Mucosa of gallbladder (tissue), 1 donor: Measurements from ENCODE around the gene UQCR10. TPM values are rescaled to one million over a fixed set of nuclear protein-coding genes. Genes with fewer than 3 reads are reported as not detected.

Experiments
- DNase-seq: peaks from one replicate; pipeline ENCODE4 v3.0.0-alpha.2; 2020; ENCODE audit warnings: low spot score
- total RNA-seq: library from RNA; stranded (reverse); gene quantifications from one replicate; pipeline ENCODE4 v1.2.1, GENCODE V29; 2021
- donor health status: DM: no; HTN: no; CAD: no.

Gene UQCR10
- total RNA-seq, 1 donor from 2014 or later: 106 TPM

- no peak for DNase-seq
Observed at GRCh38 chr22:29762263-29762662, 4.9 kb upstream of the UQCR10 start.

DNA sequence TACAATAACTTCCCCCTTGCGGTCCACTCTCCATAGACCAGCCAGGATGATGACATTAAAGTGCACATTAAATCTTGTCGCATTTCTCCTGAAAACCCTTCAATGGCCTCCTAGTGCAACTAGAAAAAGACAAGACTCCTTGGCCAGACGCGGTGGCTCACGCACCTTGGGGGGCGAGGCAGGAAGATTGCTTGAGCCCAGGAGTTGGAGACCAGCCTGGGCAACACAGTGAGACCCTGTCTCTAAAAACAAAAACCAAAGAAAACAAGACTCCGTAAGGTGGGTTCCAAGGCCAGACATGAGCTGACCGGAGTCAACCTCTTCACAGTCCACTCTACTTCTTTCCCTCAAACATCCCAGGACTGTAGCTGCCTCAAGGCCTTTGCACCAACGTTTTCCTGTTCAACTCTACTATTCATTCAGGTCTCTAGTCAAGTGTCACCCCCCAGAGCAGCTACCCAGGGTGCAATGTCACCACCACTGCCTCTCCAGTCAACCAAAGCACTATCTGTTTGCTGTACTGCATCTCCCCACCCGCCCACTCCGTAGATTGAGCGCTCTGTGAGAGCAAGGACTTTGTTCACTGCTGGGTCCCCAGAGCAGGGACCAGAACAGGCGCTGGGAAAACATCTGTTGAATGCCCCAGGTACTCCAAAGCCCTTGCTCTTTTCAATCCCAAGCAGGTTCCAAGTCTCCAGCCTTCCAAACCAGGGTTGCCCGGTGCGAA lies 1.1 kb upstream of the UQCR10 start:
- DNase-seq: no peak

- DNase-seq: peak; percentile 96
Observed at GRCh38 chr22:29766632-29767170, 468 bp upstream of the UQCR10 start, which contains the start of gene ZMAT5. Gene ZMAT5 (minus strand): TSS chr22:29767007. CDS start chr22:29748544, 18,463 bp downstream.

DNA sequence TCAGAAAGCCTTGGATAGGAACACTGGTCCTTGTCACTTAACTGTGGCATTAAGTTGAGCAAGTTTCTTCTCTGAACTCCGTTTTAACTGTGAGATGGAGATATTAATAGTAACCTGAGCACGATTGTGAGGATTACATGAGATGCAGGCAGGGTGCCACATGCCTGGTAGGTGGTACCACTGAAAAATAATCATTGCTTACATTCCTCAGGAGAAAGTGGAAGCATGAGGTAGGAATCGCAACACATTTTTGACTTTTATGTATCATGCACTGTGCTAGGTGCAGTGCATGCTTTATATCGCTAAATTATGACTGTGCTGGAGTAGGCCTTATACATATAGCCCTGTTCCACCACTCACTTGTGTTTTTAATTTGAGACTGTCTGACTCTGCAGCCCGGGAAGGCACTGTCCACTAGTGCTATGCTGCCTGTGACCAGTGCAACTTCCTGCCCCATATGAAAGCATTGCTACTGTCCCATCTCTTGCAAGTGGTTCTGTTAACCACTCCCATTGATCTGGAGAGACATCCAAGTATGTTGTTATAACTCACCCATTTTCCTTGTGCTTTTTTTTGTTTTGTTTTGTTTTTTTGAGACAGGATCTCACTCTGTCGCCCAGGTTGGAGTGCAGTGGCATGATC lies 1.0 kb downstream of the UQCR10 start:
- DNase-seq: no peak

DNA sequence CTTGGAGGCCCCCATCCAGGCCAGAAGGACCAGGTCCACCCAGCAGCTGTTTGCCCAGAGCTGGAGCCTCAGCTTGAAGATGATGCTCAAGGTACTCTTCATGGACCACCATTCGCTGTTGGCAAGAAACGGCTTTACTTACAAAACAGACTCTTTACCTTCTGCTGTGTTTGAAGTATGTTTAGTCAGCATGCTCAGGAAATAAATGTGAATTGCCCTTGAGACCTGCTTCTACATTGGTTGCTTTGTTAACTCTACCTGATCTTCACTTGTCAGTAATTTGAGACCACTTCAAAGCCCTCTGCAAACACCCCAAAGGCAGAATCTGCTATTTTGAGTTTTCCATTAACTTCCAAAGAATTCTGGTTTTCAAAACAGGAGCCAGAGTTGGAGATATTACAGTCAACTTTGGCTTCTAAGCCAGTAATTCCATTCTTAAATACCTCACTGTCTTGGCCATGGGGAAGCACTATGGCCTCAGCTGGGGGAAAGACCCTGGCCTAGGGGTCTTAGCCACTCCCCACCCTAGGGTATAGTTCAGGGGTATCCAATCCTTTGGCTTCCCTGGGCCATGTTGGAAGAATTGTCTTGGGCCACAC lies 2.7 kb downstream of the UQCR10 start:
- no peak for DNase-seq

GRCh38 chr22:29772170-29772641 lies 5.0 kb downstream of the UQCR10 start:
- no peak for DNase-seq

GRCh38 chr22:29773233-29773632 lies 6.1 kb downstream of the UQCR10 start:
- no peak for DNase-seq

- DNase-seq: no peak
Observed at GRCh38 chr22:29780220-29780619, 13.1 kb downstream of the UQCR10 start.

DNA sequence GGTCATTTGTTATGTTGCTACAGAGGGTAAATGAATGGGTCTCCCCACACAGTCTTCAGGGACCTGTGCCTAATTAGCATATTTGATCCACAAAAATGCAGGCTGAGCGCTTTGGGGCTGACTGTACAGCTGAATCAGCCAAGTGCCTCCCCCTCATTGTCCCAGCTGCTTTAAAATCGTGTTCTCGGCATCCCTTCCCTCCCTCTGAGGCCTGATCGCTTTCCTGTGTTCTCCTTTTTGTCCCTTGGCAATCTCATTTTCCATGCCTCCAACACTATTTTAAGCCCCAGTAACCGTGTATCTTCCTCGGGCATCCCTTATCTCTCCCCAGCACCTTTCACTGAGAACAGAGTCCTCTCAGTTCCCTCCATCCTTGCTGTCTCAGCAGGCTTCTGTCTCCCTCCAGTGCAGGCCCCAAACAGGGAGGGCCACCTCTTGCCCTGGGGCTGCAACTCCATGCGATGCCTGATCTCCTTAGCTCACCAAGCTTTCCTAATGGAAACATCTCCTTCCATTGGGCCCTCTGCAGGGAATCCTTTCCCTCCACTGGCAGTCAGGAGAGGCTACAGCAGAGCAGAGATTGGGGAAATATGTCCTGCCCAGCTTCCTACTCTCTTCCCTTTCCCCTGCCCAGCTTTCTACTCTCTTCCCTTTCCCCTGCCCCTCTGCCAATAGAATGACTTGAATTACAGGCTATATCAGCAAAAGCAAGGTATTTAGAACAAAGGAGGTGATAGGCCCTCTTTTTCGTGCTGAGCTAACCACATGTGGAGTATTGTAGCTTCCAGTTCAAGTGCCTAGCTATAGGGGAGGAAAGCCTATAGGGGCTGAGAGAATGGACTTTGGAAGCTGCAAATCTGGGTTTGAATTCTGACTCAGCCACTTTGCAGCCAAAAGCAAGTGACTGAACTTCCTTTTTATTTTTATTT lies 13.8 kb downstream of the UQCR10 start:
- DNase-seq: no peak

- peak; percentile 89 for DNase-seq
Observed at GRCh38 chr22:29782061-29782845, 15.1 kb downstream of the UQCR10 start.

- peak; percentile 65 for DNase-seq
Observed at GRCh38 chr22:29784451-29785361, 17.5 kb downstream of the UQCR10 start.

DNA sequence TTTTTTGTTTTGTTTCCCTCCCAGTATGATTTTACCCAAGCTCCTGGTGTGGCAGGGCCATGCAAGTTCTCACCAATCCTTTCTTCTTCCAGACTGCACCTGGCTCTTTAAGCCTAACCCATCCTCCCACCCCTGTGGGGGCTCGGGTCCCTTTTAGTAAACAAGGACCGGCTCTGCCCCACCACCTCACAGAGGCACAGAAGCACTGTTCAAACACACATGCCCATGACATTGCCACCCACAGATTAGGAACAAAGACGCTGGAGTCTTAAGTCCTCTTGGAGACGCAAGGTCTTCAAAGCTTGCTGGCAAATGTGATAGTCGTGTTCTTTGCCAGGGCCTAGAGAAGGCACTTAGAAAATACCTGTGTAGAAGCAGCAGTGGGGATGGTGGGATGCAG lies 18.9 kb downstream of the UQCR10 start:
- DNase-seq: no peak

GRCh38 chr22:29787371-29787980 lies 20.3 kb downstream of the UQCR10 start:
- DNase-seq: no peak

DNA sequence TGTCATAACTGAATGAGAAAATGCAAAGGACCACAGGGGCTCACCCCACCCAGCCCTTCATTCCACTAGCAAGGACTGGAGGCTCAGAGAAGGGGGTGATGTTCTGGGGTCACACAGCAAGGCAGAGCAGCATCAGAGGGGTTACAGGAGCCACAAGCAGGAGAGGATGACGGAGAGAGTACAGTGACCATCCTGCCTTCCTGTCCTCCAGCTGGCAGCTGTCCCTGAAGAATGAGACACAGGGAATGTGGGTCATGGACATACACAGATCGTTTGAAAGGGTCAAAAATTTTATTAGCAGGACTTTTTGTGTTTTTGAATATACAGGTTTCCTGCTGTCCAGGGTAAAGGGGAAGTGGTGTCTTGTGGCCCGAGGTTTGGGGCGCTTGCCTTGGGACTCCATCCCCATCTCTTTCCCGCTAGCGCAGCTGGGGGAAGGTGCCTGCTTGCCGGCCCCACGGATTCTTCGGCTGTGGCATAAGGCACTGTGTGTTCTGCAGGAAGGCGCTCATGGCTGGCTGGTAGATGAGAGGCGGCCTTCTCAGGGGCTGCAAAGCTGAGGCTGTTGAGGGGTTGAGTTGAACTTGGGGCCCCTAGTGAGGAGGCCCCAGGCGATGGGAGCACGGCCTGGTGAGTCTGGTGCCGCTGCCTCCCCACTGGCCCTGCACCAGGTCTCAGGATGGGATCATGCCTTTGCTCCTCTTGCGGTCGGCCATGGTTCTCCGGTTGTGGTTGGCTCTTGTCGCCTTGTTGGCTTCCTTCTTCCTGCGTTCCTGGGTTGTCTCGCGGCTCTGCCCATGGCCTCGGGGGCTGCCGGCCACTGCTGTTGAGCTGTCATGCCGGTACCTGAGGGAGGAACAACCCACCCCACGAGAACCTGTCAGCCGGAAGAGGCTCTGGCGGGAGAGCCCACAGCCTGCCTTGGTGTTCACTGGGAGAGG lies 21.4 kb downstream of the UQCR10 start:
- no peak for DNase-seq

DNA sequence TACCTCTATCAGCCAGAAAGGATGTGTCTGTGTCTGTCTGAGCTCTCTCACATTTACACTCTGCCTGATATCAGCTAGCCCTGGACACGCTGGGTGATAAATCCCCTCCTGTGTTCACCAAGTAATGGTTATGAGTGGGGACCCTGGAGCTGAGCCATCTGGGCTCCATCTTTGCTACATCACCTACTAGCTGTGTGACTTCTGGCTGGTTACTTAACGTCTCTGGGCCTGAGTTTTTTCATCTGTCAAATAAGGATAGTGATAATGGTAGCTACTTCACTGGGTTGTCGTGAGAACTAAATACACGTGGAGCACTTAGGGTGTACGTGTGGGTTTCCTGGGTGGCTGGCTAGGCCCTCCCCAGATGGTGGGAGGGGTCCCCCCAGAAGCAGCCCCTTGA lies 22.9 kb downstream of the UQCR10 start:
- no peak for DNase-seq

- no peak for DNase-seq
Observed at GRCh38 chr22:29793396-29793795, 26.2 kb downstream of the UQCR10 start.

- DNase-seq: peak; percentile 53
Observed at GRCh38 chr22:29795663-29796062, 28.5 kb downstream of the UQCR10 start.

- DNase-seq: no peak
Observed at GRCh38 chr22:29797351-29797750, 30.2 kb downstream of the UQCR10 start.
